Suppressor macrophage treated with lipopolysaccharide for 4 hours (primary cell): Measurements from ENCODE around the gene RASGRF2.

Experiments used
- DNase-seq: peaks from one replicate; pipeline ENCODE4 v3.0.0-alpha.2; 2020

Gene RASGRF2

DNA sequence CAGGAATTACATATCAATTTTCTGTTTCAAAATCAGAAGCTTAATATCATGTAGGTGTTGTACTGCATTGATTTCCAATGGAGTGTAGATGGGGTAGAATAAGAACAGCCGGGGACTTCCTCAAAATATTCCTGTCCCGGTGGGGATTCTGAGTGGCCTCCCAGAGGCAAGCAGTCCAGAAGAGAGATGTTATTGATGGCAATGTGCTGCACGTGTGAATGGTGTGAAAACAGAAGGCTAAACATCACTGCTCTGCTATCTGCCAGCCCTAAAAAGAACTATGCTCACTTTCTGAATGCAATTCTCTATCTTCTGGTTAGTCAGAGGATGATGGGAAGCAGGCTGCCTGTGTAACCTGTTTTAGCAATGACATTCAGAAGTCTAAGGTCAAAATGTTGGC is 181.9 kb downstream of the RASGRF2 start:
- no peak for DNase-seq

DNA sequence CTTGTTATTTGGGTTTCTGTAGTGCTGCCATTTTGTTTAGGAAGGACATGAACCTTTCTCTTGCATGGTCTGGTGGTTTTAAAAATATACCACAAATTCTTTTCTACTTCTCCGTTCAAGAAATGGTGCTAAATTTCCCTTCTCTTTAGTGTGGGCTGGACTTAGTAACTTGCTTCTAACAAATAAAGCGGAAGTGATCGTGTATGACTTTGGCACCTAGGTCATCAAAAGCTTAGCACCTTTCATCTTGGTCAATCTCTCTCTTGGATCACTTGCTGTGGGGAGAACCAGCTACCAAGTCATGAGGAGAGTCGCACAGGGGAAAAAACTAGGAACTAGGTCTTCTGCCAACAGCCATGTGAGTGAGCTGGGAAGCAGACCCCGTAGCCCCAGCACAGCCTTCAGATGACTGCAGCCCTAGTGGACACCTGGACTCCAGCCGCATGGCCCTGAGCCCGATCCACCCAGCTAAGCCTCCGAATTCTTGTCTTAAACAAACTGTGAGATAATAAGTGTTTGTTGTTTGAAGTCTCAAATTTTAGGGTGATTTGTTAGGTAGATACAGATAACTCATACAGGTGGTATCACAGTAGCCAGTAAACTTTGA is 185.3 kb downstream of the RASGRF2 start:
- DNase-seq: no peak

DNA sequence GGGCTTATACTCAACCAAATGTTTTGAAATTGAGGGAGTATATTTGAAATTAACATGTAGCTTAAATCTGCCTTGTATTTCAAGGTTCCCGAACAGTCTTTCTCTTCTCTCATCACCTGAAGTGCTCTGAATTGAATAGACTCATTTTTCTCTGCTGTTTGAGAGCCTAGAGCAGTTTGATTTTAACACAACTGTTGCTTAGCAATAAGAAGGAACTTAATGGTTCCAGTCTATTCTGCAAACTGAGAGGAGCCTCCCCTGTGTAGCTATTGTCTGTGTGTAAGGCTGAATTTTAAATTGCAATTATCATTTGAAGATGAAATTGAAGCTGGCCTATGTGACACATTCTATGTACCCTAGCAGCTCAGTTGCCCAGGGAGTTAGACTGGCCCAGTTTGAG is 185.9 kb downstream of the RASGRF2 start:
- DNase-seq: no peak

DNA sequence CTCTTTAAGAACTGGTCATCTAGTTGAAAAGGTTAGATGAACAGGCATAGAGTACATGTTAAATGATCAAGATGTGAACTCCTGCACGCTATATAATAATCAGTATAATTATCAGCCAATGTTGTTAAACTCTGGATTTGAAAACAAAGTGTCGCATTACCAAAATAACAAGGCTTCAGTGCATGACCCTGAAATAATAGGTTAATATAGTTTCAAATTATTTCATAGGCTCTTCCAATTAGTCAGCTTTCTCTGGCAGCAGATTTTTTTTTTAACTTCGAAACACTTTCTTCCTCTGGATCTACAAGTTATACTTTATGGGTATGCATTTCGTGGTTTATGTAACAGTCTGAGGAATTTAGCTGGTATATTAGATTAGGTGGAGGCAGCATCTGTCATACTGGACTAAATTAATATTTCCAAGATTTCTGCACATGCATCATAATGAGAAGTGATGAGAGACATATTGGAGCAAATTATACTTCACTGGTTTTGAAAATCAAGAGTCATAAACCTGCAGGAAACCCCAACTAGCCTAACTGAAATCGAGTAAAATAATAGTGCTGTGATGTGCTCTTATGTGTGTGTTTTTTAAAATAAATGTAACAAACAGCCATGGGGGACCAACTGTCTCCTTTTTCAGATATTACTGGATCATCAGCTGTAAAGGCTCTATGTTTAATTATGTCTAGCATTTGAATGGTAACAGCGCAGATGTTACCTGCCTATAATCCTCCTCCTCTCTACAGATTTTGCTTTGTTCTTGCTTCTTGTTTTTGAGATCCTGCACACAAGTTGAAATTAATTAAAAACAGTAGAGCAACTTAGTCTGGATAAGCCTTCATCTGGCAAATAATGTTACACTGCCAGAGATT is 187.1 kb downstream of the RASGRF2 start:
- DNase-seq: no peak

- no peak for DNase-seq
Measured at GRCh38 chr5:81147886-81148571, 187.9 kb downstream of the RASGRF2 start.

- no peak for DNase-seq
Measured at GRCh38 chr5:81151546-81151945, 191.4 kb downstream of the RASGRF2 start.

DNA sequence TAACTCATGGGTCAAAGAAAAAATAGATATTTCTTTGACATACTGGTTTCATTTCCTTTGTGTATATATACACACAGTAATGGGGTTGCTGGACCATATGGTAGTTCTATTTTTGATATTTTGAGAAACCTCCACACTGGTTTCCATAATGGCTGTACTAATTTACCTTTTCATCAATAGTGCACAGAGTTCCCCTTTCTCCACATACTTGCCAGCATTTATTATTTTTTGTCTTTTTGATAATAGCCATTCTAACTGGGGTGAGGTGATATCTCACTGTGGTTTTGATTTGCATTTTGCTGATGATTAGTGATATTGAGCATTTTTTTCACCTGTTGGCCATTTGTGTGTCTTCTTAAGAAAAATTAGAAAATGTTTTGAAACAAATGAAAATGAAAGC is 194.6 kb downstream of the RASGRF2 start:
- DNase-seq: no peak

DNA sequence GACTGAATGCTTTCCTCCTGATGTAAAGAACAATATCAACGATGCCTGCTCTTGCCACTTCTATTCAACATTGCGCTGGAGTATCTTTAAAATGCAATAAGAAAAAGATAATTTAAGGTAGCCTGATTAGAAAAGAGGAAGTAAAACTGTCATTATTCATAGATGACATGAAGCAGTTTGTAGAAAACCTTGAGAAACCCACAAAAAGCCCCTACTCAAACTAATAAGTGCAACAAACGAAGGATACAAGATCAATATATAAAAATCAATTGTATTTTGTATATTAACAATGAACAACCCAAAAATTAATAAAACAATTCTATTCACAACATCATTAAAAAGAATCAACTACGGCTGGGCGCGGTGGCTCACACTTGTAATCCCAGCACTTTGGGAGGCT is 196.6 kb downstream of the RASGRF2 start:
- DNase-seq: no peak

- no peak for DNase-seq
Measured at GRCh38 chr5:81161012-81161601, 200.9 kb downstream of the RASGRF2 start.

GRCh38 chr5:81162501-81162900 is 202.3 kb downstream of the RASGRF2 start:
- no peak for DNase-seq

GRCh38 chr5:81163651-81164050 is 203.5 kb downstream of the RASGRF2 start:
- no peak for DNase-seq

GRCh38 chr5:81164476-81164875 is 204.3 kb downstream of the RASGRF2 start:
- no peak for DNase-seq

DNA sequence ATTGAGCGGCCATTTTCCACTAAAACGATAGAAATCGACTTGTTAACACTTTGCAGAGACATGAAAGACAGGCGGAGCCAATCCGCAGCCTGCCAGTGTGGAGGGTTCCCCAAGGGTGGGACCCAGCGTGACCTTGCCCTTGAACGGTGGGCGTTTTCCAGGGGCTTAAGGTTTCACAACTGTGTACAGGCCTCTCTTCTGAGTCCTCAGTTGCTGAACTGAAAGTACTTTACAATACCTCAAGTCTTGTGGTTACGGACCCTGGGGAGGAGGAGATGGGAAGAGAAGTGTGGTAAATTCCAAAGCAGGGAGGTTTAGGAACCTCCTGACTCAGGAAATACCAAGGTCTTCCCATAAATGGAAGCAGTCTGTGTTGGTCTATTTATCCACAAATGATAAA is 204.8 kb downstream of the RASGRF2 start:
- no peak for DNase-seq

DNA sequence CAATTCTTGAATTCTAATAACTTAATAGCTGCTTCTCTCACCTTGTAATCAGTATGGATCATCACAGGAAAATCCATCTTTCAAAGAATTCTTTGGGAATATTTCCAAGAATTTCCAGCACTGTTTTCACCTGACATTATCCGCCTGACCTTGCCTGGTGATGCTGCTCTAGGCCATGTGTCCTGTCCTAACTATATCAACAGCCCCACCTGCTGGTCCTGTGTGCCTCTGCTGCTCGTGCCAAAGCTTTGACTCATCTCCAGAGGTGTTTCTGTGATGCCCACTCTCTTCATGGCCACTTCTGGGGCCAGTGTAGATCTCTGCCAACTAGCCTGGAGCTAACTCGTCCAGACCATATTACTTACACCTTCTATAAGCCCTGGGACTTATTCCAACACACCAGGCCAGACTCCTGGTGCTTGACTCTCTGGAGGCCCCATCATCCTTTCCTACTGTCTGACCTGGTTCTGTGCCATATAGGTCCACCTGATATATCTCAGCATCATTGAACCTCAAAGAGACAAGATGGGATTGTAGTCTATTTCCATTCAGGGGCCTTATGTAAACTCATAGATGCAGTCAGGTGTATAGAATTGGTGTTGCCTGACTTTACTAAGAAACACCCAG is 205.4 kb downstream of the RASGRF2 start:
- DNase-seq: peak; percentile 23

DNA sequence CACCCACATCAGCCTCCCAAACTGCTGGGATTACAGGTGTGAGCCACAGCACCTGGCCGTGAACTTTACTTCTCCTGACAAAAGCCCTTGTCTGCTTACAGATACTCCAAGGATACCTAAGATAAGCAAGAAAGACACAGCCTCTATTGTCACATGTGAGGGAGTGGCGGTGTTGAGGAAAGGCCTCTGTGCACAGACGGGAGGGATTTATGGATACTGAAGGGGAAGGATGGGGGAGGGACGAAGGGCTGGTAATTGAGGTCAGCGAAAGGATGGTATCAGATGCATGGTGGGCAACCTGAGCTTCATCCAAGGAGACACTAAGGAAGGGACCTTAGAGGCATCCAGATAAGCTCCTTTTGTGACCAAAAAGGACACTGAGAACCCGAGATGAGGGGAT is 206.3 kb downstream of the RASGRF2 start:
- DNase-seq: no peak

- DNase-seq: no peak
Measured at GRCh38 chr5:81167078-81167477, 206.9 kb downstream of the RASGRF2 start.

DNA sequence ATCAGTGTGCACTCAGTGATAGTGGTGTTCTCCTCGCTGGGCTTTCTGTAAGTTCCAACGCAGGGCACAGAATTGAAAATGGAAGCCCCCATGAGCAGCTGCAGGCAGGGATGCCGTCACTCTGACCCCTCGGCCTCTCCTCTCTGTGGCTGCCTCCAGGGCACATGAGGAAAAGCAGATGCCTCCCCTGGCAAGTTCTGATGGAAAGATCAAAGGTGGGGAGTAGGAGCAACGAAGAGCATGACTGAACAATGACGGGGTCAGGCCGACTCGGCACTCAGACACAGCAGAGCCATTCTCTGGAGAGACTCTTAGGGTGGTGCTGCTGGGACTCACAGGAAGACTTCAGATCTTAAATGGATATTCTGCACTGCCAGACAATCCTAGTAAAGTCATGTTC is 207.4 kb downstream of the RASGRF2 start:
- no peak for DNase-seq

GRCh38 chr5:81169924-81170323 is 209.8 kb downstream of the RASGRF2 start:
- no peak for DNase-seq

GRCh38 chr5:81171769-81172168 is 211.6 kb downstream of the RASGRF2 start:
- DNase-seq: no peak

DNA sequence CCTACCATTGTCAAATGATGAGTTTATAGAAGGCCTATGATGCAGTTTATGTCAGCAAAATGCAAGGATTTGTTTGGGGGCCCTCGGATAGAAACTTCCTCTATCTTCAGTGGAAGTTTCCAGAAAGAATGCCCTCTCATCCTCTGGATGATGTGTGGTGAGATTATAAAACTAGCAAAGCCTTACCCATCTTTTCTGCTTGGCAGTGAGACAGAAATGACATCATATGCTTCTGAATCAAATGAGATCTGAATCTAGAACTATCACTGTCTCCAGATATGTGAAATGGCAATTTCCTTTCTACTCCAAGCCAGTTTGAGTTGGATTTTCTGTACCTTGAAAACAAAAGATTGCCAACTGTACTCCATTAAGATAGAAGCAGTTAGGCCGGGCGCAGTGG is 212.5 kb downstream of the RASGRF2 start:
- no peak for DNase-seq

- no peak for DNase-seq
Measured at GRCh38 chr5:81177061-81177460, 216.9 kb downstream of the RASGRF2 start.

DNA sequence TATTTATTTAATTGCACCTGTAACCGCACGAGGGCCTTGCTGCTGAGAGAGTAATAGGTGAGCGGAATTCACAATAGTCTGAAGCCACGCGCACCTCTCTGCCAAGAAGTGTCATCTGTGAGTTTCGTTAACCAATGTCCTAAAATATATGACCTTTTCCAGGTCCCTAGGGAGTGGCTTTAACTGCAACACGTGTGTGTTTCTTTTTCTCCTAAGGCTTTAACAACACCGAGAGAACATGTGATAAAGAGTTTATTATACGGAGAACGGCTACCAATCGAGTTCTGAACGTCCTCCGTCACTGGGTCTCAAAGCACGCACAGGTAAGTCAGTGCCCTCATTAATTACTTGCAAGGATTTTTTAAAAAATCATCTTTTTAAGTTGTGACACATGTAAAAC is 219.8 kb downstream of the RASGRF2 start:
- DNase-seq: no peak

DNA sequence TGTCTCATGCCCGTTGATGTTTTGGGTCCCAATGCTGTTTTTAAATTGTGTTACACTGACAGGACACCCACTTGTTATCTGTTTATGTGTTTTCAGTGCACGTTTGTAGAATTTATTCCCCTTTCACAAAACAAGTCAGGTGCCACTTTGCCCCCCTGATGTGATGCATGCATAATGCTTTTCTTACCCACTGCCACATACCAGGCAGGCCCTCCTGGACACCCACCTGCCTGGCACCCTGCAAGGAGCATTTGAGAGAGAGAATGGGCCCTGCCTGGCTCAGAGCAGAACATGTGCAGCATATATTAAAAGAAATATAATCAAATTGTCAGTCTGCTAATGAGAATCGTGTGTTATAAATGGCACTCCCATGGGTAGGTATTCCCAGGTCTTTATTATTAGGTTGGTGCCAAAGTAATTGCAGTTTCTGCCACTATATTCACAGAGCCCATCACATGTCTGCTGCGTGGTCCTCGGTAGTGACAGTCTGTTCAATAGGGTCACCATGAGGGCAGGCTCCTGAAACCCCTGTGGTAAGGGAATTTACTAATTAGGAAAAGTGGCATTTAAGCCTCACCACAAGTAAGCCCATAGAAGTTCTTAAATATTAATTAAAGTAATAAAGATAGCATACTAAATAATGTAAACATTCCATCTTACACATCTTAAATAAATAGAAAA is 220.8 kb downstream of the RASGRF2 start:
- DNase-seq: no peak
